DND-41 (cell line): ENCODE measurements around the gene ZNF544.

Experiments used
- ATAC-seq: fragments of 200-7000 bp; cut with Tn5 transposase; 3 replicates; pipeline ENCODE4 v1.9.1; 2021; ENCODE audit warnings: low read depth; ENCODE audit not compliant: insufficient read depth
- DNase-seq: peaks from one replicate; pipeline ENCODE4 v3.0.0-alpha.2; 2020
- H2AFZ ChIP-seq: 2 replicates; pipeline ENCODE4 v1.6.0; 2012; ENCODE audit warnings: low read depth, low read length
- H3K27ac ChIP-seq: 2 replicates; pipeline ENCODE4 v1.5.1; 2012; ENCODE audit warnings: low read length, inconsistent platforms
- H3K27me3 ChIP-seq: fragments of 200-600 bp; sonication (generic); 2 replicates; pipeline ENCODE4 v1.6.0; 2012; ENCODE audit warnings: low read length, mild to moderate bottlenecking, inconsistent platforms; ENCODE audit not compliant: insufficient read depth, poor library complexity
- H3K36me3 ChIP-seq: 2 replicates; pipeline ENCODE4 v1.5.1; 2012; ENCODE audit warnings: low read length, inconsistent platforms; ENCODE audit not compliant: insufficient read depth
- H3K4me1 ChIP-seq: 2 replicates; pipeline ENCODE4 v1.5.1; 2012; ENCODE audit warnings: mild to moderate bottlenecking, low read length; ENCODE audit not compliant: insufficient read depth
- H3K4me2 ChIP-seq: 2 replicates; pipeline ENCODE4 v1.6.0; 2012; ENCODE audit warnings: mild to moderate bottlenecking, moderate library complexity, low read length, inconsistent platforms; ENCODE audit not compliant: insufficient read depth
- H3K4me3 ChIP-seq, 2 experiments: fragments of 200-600 bp in 1 of 2; shearing (Covaris generic) in 1 of 2; 2 replicates each; pipeline ENCODE4 v1.5.1; 2012 to 2016; ENCODE audit warnings: inconsistent platforms in 2 of 2, low read length in 2 of 2, mild to moderate bottlenecking in 2 of 2, low read depth in 1 of 2, moderate library complexity in 1 of 2
- H3K79me2 ChIP-seq: 2 replicates; pipeline ENCODE4 v1.6.0; 2012; ENCODE audit warnings: low read length, inconsistent platforms; ENCODE audit not compliant: insufficient read depth
- H3K9ac ChIP-seq: 2 replicates; pipeline ENCODE4 v1.6.0; 2012; ENCODE audit warnings: low read depth, mild to moderate bottlenecking, inconsistent platforms, low read length, moderate library complexity
- H3K9me3 ChIP-seq: 2 replicates; pipeline ENCODE4 v1.5.1; 2012; ENCODE audit warnings: low read length, moderate library complexity, mild to moderate bottlenecking, inconsistent platforms; ENCODE audit not compliant: insufficient read depth, severe bottlenecking
- H4K20me1 ChIP-seq: 2 replicates; pipeline ENCODE4 v1.6.0; 2012; ENCODE audit warnings: low read length; ENCODE audit not compliant: insufficient read depth
- CTCF ChIP-seq: IDR thresholded peaks from 2 replicates; pipeline ENCODE4 v1.5.1; 2012; ENCODE audit warnings: borderline replicate concordance, low read length, moderate library complexity, mild to moderate bottlenecking; ENCODE audit not compliant: poor library complexity, severe bottlenecking; ENCODE audit errors: extremely low read depth
- EZH2 ChIP-seq: IDR thresholded peaks from 3 replicates; pipeline ENCODE4 v1.6.1; 2012; ENCODE audit warnings: borderline replicate concordance, low read depth, mild to moderate bottlenecking, moderate library complexity, low read length, inconsistent platforms; ENCODE audit not compliant: severe bottlenecking

The ZNF544 gene

GRCh38 chr19:58237324-58237723, 8.6 kb downstream of the ZNF544 start:
- Histone ChIP-seq H3K4me1 (no peaks in the 10 kb centered on the region), H3K9ac (no peak overlapping the region), H3K36me3 (peaks cover 92% of the 10 kb centered on the region), H3K27ac (no peak overlapping the region), H3K4me2 (no peak overlapping the region), H4K20me1 (no peaks in the 10 kb centered on the region), H2AFZ (no peak overlapping the region), H3K27me3 (no peaks in the 10 kb centered on the region), H3K4me3 (no peak overlapping the region), H3K9me3 (peaks cover 18% of the 10 kb centered on the region), H3K79me2 (peaks cover 9% of the 10 kb centered on the region; the same call in 1 of the 2 replicates)
- DNase-seq, result no peak
- no peak for ATAC-seq
- TF ChIP-seq EZH2 (no peak), CTCF (no peak)

- Histone ChIP-seq H3K27ac (no peak overlapping the region), H3K9ac (no peak overlapping the region), H2AFZ (no peak overlapping the region), H3K9me3 (peaks cover 53% of the 10 kb centered on the region), H3K4me2 (no peak overlapping the region), H4K20me1 (no peaks in the 10 kb centered on the region), H3K4me1 (no peaks in the 10 kb centered on the region), H3K27me3 (no peaks in the 10 kb centered on the region), H3K79me2 (peaks cover 3% of the 10 kb centered on the region; the same call in 1 of the 2 replicates), H3K36me3 (peaks cover 96% of the 10 kb centered on the region), H3K4me3 (no peak overlapping the region)
- TF ChIP-seq CTCF, result no peak
- no peak for TF ChIP-seq EZH2
- DNase-seq (no peak), ATAC-seq (no peak)
Measured at GRCh38 chr19:58243351-58243750, 14.6 kb downstream of the ZNF544 start.

- Histone ChIP-seq H3K4me1 (no peaks in the 10 kb centered on the region), H4K20me1 (no peaks in the 10 kb centered on the region), H3K79me2 (no peaks in the 10 kb centered on the region; the same call in 1 of the 2 replicates), H3K9ac (no peak overlapping the region), H3K27me3 (no peaks in the 10 kb centered on the region), H3K27ac (no peak overlapping the region), H3K4me2 (no peak overlapping the region), H3K9me3 (peaks cover 86% of the 10 kb centered on the region), H3K4me3 (no peak overlapping the region; a peak in 1 of 4 replicates), H3K36me3 (peaks cover 99% of the 10 kb centered on the region), H2AFZ (no peak overlapping the region)
- DNase-seq, result no peak
- no peak for ATAC-seq
- TF ChIP-seq CTCF (no peak), EZH2 (no peak)
Measured at GRCh38 chr19:58248886-58249285, 20.2 kb downstream of the ZNF544 start.
